Measurements from ENCODE around the gene VWA8.
"Not testable (repeated sequence)": the region's sequence is repeated elsewhere in the genome, so short reads cannot be mapped to it uniquely, and the experiment has no call there.

VWA8 gene

DNA sequence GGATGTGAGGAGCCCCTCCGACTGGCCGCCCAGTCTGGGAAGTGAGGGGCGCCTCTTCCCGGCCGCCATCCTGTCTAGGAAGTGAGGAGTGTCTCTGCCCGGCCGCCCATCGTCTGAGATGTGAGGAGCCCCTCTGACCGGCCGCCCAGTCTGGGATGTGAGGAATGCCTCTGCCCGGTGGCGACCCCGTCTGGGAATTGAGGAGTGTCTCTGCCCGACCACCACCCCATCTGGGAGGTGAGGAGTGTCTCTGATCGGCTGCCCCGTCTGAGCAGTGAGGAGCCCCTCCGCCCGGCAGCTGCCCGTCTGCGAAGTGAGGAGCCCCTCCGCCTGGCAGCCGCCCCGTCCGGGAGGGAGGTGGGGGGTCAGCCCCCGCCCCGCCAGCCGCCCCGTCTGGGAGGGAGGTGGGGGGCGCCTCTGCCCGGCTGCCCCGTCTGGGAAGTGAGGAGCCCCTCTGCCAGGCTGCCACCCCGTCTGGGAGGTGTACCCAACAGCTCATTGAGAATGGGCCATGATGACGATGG, 389.0 kb downstream of the VWA8 start:
- DNase-seq: not testable (repeated sequence)

DNA sequence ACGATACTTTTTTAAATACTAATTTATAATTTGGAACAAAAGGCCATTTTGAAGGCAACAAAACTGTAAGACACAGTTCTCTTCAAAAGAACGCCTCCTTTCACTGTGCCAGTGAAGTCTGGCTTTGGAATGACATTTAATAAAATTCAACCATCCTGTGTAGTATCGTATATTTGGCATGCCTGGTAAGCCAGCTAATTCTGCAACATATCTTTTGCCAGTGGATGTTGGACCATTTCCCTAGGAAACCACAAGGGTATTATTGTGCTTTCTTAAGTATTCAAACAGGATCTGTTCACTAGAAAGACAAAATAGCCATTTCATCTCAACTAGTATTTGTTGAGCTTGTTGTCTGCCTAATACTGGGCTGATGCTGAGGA, 391.9 kb downstream of the VWA8 start:
- DNase-seq: peak; percentile 42

DNA sequence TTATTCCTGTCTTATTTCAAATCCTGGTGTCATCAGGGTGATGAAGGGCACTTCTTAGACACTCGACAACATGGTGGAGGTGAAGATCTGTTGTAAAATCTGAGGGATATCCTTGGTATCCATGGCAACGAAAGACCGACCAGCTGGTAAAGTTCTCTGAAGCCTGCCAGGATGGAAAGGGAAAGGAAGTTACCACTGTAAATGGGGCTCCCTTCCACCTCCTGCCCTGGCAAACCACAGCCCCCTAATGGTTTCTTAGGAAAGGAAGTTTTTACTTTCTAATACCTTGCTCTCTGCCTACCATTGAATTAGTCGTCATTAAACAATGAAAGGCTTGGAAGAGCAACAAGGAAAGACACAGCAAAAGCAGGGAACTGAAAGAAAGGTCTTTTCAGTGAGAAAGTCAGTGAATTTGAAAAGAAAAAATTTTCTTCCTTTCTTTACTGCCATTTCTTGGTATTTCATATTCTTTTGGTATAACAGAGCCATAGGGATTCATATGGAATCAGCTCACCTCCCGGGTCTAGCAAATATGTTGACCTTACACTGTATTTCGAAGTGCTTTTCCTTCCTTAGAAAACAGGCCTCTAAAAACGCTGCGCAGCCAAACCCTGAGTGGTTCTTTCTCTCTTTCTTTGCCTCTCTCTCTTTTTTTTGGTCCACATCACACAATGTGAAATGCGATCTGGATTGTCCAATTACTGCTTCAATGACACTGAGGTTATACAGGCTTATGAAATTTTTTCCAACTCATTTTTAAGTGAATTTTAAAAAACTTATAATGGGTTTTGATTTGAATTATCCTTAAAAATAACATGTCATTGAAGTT, 392.6 kb downstream of the VWA8 start:
- DNase-seq: no peak

DNA sequence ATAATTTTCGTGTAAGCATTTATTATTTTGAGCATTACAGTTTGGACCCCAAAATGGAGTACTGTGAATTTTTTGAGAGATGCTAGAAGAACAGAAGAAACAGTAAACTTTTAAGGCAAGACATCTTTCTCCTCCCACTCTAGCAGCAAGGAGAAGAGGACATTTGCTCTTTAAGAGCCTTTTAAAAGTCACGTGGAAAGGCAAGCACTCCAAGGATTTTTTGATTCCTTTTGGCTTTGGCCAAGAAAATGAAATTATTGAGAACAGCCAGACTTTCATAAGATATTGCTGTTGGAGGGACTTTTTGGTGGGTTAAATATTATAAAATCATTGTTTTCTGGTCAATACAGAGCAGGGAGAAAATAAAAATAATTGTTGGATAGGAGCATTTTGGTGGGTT, 393.5 kb downstream of the VWA8 start:
- DNase-seq: no peak

DNA sequence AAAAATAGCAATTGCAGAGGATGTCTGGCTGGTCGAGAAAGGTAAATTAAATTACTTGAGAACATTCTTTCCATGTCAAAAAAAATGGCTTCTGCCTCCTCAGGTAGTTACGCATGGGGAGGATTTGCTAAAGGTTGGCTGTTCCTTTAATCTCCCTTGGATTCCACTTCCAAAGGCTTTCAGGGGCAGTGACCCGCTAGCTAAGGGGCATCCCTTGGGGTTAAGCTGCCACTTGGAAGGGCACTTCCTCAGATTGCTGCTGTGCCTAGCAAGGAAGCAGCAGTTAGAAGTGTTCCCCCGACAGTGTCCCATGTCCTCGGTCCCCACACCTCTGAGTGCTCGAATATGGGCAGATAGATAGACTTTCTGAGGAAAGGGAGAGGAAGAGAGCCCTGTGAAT, 395.1 kb downstream of the VWA8 start:
- peak; percentile 68 for DNase-seq

DNA sequence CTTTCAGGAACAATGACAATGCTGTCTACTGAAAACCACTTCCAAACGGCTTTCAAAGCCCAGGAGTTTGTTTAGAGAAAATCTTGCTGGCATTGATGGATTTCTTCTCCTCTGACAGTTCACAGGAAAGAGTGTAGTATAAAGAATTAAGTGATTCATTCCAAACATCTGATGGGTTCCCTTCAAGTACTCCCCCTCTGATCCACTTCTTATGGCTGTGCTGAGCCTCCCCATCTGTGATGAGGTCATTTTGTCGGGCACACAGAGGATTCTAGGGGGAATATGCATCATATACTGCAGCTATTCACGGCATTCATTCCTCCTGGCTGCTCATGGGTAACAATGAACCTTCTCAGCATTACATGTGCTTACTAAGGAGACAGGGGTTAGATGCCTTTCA, 395.7 kb downstream of the VWA8 start:
- peak; percentile 79 for DNase-seq

DNA sequence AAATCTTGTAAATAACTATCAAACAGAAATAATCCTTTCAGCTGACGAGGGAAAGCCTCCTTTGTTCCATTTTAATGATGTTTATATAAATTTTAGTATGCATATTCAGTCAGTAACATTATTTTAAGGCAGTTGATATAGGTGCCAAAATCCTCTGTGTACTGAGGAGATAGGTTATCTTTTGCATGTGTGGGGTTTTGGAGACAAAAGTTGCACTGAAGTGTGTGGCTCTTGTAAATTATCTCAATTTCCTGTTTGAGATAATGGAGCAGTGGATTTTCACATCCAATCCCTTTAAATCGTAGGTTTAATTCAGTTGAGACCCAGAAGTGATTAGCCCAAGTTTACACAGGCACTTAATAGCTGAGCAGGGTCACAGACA, 396.9 kb downstream of the VWA8 start:
- no peak for DNase-seq

DNA sequence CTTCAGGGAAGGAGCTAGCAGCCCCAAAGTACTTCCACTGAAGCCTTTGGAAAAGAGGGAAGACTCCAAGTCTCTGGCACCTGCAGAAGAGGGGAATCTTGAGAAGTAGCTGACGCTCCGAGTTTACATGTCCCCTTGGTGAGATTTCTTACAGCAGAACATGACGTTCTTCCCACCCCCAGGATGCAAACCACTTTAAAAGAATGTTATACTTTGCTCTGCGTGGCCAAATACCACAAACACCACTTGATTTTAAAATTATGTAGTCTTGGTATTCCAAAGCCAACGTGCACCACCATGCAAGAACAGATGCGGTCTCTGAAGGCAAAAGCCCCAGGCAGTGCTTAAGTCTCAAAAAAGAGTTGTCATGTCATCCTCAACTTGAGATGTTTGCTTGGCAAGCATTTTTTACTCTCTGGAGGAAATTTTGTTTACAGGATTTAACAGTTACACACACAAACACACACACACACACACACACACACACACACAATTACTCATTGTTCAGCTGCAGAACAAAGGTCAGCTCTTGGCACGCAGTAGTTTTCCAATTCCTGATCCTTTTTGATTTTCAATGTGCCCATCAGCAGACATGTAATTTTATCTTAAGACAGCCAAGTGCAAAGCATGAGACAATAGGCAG, 397.4 kb downstream of the VWA8 start:
- peak; percentile 39 for DNase-seq

DNA sequence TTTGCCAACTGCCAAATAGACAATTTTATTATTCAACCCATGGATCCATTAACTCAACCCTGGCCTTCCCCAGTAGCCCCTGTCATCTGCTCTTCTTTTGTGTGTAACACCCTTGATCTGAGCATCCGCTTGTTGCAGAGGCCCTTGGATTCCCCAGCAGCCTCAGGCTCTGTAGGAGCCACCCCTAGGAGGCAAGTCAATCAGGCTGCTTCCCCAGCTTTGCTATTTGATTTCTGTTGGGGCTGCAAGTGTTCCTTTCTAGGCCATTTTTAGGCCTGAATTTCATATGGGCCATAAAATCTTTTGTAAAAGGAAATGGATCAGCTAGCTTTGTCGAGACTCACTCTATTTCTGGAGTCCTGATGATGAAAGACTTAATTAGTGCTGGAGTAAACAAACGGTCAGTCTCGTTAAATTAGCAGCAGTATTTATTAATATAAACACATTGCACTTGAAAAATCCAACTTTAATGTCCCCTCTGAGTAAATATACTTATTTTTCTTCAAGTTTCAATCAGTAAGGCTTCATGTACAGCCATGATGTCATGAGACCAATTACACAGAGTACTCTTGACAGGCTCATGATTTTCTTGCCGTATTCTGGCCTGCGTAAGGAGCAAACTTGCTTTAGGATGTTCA, 398.2 kb downstream of the VWA8 start:
- DNase-seq: peak; percentile 48

DNA sequence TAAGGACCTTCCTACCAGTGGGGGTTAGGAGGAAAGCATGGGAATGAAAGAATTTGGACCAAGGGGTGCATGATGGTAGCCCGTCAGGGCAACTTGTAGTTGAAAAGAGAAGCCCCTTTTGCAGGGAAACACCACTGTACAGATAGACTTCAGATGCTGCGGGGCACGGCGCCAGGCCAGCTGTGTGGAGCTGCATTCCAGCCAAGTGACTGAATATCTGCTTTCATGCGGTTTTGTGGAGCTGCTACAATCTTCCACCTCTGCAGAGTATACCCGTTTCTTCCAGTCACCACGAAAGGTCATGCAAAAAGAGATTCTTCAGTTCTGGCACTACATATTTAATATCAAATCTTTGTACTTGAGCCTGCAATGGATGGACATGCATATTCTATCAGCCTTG, 398.8 kb downstream of the VWA8 start:
- DNase-seq: peak; percentile 76

DNA sequence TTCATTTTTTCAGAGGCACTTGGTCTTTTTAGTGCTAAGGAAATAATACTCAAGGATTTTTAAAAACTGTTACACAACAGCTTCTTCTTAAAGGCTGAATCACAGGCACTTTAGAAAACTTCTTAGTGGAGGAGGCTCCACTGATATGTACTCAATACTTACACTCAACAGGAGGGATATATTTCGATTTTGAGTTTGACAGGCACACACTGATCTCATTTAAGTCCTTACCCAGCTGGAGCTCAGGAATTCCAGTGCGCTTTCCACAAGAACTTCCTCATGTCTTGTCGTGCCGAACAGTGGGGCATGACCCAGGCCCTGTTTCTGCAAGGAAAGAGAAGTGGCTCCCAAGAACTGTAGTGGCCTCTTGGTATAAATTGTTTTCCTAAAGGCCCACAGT, 399.7 kb downstream of the VWA8 start:
- DNase-seq: no peak

DNA sequence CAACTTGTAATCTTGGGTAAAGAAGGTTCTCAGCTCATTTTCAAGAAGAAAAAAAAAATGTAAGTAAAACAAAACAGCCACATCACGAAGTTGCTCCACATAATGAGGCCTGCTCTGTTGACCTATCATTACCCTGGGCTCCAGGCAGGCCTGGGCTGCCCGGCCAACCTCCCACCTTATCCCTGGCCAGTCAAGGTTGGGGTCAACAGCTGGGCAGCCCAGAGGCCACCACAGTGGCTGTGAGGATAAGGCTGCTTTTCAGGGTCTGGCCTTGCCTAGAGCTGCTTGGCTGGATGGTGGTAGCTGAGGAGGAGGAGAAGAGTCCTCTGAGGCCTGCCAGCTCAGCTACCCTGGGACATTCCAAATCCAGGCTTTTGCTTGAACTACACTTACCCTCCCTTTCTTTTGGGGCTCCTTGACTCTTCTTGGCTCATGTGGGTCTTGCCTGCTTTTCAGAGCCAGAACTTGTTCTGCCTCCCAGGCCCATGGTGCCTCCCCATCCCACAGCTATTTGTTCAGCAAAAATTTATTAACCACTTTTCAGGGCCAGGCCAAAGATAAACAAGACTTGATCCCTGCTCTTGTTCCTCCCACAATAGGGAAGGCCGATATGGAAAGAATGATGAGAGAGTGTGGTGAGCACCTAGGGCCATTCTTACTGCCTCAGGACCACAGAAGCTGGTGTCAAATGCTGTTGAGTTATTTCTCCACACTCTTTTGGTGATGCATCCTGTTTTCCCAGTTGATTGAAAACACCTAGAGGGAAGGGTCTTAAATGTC, 401.9 kb downstream of the VWA8 start:
- DNase-seq: no peak

DNA sequence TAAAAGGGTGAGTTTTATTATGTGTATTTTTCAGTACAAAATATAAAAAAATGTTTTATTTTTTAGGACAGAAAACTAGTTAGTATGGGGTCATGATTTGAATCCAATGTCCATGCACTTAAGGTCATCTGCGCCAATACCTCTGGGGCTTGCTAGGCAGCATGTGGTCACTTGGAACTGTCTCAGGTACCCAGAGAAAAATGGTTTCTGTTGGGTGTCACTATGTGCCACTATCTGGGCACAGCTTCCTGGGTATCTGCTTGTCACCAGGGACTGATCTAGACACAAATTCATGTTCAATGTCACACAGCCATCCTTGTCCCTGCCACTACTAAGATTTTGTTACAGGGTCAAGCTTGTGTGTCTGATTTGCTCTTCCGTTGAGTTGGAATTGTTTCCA, 403.2 kb downstream of the VWA8 start:
- no peak for DNase-seq

DNA sequence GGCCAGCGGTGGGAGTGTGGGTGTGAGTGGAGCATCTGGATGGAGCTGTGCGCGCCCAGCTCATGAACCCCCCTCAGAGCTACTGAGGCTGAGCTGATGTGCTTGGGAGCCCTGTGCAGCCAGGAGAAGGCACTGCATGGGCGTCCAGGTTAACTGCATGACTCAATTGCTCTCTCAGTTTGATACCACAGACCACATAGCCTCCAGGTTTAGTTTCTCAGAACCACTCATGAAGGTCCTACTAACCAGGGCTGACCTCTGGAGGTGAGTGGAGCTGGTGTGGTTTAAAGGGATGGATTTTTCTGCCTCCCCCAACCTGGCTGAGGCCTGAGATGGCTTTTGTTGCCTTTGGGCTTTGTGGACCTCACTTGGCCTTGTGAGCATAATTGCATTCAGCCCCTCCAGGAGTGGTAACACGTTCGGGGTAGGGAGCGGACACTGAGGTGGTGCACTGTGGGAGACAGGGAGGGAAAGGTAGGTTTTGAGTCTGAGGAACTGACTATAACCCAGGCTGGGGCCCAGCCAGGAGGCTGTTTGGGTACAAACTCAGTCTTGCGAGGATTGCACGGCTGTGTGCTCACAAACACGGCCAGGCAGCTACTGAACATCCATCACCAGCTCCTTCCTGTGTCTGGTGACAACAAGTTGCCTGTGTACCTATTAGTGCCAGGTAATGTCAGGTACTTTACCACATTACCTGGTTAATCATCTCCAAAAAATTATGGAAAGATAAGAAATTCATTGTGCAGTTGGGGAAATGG, 406.1 kb downstream of the VWA8 start:
- DNase-seq: no peak

DNA sequence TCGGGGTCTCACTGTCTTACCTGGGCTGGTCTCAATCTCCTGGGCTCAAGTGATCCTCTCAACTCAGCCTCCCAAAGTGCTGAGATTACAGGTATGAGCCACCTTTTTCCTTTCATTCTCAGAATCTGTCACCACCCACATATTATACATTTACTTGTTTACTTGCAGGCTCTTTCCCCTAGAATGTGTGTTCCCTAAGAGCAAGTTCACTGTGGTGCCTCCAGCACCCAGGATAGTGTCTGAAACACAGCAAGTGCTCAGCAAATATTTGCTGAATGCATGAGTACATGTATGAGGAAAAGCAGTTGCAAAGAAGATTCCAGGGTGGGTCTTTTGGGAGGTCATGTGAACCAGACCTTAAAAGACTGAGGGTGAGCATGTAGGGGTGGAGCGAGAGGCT, 406.7 kb downstream of the VWA8 start:
- DNase-seq: no peak

DNA sequence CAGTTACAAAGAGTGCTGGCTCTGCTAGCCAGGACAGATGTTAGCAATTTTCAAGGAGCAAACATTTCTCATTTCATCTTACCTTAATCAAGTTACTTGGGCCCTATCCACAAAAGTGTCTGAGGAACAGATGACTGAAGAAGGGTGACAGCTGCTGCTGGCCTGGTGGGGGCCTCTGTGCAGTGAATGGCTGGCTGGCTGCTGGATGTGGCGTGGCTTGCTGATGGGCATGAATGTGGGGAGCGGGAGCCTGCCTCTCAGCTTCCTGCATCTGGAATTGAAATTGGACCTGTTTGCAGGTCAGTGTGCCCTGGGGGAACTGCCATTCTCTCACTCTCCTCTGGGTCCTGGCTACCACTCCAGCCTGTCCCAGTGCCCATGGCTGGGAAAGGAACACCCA, 408.9 kb downstream of the VWA8 start:
- DNase-seq: no peak

DNA sequence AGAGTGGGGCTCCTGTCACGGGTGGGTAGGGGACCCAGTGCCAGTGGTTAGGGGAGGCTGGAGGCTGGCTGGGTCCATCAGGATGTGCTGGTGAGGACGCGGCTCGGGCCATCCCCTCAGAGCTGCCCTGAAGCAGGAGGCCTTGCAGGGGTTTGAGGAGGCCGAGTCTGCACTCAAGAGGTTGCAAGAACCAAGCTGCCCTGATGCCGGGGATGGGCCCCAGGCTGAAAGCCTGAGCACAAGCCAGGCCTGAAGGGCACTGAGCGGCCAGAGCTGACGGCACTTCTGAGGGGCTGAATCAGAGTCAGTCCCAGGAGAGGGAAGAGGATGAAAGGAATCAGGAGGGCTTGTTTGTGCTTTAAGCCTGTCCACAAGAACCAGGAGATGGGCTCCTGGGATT, 410.6 kb downstream of the VWA8 start:
- no peak for DNase-seq

DNA sequence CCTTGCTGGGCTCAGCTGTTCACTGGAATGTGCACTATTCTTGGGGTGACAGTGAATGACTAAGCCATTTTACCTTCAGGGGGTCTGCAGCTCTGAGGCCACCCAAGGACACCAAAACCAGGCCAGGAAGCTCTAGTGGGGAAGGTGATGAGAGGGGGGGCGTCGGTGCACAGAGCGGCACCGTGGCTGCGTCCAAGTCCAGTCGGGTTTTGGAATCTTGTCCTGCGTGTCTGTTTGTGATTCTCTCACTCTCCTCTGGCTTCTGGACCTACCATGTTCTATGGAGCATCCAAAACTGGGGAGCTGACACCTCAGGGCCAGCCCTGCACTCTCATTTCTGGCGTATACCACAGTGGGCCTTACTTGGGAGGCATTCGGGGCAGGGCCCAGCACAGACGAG, 411.4 kb downstream of the VWA8 start:
- DNase-seq: no peak

DNA sequence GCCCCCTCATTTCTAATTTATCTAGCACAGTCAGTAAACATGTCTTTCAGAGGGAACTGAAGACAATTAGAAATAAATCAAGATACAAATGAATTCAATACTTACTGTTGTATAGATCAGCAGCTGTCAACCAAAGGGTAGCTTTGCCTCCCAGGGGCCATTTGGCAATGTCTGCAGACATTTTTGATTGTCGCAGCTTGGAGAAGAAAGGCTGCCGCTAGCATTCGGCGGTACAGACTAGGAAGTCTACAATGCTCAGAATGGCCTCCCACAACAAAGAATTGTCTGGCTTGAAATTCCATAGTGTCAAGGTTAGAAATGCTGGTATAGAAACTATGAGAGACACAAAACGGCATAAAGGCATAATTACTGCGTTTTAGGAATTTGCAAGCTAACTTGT, 412.0 kb downstream of the VWA8 start:
- DNase-seq: peak; percentile 28

DNA sequence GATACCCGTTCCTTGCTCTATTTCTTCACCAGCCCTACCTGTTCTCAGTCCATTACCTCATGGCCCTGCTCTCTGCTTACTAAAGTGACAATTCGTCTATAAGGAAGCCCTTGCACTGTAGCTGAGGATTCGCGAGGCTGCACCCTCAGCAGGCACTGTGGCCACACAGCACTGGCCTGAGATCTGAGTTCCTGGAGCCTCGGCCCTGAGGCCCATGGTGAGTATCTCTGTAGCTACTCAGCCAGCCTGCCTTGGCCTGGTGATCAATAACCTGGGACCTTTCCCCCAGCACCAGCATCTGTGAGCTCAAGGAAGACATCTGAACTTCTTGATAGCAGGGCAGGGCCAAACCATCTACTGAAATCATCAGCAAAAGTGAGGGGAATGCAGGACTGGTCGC, 412.9 kb downstream of the VWA8 start:
- DNase-seq: no peak

DNA sequence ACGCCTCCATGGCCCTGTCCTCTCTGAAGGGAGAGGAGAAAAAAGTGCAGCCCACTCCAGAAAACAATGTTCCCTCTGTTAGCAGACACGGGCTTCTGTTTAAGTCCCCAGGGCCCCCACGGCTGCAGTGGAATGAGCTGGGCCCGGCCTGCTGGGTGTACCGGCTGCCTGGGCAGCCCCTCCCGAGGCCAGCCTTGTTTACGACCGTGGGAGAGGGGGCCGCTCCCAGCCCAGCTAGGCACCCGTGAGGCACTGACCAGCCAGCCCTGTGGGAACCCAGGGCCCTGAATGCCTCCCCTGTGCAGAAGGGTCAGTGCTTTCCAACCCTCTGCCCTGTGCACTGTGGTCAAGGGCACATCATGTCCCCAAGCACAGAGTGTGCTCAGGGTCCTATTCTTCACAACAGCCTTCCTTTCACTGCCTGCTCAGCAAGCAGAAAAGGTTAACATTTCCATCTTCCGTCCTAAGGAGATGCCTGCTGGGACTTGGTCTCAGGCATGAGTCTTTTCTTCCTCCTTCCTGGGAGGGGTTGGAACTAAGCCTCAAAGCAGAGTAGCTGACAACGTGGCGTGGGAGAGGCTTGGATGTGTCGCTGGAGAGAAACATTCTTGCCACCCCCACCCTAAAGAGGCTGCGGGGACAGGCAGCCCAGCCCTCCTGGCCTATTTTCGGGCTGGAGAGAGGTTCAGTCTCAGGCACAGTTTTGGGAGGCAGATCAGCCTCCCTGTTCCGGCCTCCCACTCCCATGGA, 413.5 kb downstream of the VWA8 start:
- DNase-seq: peak; percentile 51
